SIG-M5 (cell line): ENCODE measurements around the gene CORO7.
"Not testable (repeated sequence)": the region's sequence is repeated elsewhere in the genome, so short reads cannot be mapped to it uniquely, and the experiment has no call there.

ENCODE experiments used
- DNase-seq: peaks from one replicate; lab custom pipeline; 2025; lab: John Stamatoyannopoulos, UW

CORO7 gene

GRCh38 chr16:4338125-4338582, 78.2 kb downstream of the CORO7 start:
- no peak for DNase-seq

GRCh38 chr16:4337540-4338088, 78.8 kb downstream of the CORO7 start:
- no peak for DNase-seq

DNA sequence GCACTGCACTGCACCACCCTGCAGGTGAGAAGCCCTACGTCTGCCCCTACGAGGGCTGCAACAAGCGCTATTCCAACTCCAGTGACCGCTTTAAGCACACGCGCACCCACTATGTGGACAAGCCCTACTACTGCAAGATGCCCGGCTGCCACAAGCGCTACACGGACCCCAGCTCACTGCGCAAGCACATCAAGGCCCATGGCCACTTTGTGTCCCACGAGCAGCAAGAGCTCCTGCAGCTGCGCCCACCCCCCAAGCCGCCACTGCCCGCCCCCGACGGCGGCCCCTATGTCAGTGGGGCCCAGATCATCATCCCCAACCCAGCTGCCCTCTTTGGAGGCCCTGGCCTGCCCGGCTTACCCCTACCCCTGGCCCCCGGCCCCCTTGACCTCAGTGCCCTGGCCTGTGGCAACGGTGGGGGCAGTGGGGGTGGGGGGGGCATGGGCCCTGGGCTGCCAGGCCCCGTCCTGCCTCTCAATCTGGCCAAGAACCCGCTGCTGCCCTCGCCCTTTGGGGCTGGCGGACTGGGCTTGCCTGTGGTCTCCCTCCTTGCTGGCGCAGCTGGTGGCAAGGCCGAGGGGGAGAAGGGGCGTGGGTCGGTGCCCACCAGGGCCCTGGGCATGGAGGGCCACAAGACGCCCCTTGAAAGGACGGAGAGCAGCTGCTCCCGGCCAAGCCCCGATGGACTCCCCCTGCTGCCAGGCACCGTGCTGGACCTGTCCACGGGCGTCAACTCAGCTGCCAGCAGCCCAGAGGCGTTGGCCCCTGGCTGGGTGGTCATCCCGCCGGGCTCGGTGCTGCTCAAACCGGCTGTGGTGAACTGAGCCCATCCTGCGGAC, 79.5 kb downstream of the CORO7 start:
- DNase-seq, result no peak

GRCh38 chr16:4334724-4335495, 81.5 kb downstream of the CORO7 start:
- no peak for DNase-seq

DNA sequence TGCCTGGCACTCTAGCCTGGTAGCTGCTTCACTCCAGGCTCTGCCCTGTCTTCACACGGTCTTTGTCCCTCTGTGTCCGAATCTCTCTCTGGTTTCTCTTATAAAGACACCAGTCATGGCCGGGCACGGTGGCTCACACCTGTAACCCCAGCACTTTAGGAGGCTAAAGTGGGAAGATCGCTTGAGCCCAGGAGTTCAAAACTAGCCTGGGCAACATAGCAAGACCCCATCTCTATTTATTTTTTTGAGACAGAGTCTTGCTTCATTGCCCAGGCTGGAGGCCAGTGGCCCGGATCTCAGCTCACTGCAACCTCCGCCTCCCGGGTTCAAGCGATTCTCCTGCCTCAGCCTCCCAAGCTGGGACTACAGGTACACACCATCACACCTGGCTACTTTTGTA, 82.7 kb downstream of the CORO7 start:
- not testable (repeated sequence) for DNase-seq

GRCh38 chr16:4333308-4333638, 83.1 kb downstream of the CORO7 start:
- DNase-seq, result no peak

DNA sequence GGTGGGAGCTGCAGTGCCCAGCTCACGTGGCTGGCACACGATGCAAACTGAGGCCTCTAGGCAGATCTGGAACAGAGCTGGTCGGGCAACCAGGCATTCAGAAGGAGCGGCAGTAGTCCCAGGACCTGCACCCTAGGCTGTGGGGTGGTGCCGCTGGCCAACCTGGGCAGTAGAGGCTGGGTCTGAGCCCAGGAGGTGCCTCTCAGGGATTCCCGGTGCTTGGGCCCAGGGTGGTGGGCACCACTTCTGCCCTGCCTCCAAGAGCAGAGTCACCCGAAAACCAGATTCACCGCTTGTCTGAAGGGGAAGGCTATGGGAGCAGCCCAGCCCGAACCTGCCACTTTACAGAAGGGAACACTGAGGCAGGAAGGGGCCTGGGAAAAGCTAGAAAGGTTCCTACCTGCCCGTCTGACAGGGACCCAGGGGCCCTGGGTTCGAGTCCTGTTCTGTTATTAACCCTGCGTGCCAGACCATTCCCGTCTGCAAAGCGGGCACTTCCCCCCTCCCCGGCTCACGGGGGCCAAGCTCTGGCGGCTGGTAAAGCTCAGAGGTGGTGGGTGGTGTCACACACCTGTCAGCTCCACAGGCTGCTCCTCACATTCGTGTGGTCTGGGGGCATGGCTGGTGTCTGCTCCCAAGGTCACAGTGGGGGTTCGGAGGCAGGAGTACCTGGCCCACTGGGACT, 83.6 kb downstream of the CORO7 start:
- no peak for DNase-seq

DNA sequence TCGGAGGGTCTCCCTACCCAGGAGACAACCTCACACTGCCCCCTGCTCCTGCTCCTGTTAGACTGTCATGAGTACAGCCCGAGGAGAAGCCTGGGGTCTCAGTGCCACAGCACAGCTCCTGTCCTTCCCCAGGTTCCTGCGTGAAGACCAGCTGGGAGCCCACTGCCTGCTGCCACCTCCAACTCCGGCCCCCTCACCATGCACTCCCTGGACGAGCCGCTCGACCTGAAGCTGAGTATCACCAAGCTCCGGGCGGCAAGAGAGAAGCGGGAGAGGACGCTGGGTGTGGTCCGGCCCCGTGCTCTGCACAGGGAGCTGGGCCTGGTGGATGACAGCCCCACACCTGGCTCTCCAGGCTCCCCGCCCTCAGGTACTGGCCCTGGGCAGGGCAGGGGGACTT, 84.3 kb downstream of the CORO7 start:
- DNase-seq, result no peak

- DNase-seq, result no peak
Observed at GRCh38 chr16:4330277-4330874, 86.0 kb downstream of the CORO7 start.

DNA sequence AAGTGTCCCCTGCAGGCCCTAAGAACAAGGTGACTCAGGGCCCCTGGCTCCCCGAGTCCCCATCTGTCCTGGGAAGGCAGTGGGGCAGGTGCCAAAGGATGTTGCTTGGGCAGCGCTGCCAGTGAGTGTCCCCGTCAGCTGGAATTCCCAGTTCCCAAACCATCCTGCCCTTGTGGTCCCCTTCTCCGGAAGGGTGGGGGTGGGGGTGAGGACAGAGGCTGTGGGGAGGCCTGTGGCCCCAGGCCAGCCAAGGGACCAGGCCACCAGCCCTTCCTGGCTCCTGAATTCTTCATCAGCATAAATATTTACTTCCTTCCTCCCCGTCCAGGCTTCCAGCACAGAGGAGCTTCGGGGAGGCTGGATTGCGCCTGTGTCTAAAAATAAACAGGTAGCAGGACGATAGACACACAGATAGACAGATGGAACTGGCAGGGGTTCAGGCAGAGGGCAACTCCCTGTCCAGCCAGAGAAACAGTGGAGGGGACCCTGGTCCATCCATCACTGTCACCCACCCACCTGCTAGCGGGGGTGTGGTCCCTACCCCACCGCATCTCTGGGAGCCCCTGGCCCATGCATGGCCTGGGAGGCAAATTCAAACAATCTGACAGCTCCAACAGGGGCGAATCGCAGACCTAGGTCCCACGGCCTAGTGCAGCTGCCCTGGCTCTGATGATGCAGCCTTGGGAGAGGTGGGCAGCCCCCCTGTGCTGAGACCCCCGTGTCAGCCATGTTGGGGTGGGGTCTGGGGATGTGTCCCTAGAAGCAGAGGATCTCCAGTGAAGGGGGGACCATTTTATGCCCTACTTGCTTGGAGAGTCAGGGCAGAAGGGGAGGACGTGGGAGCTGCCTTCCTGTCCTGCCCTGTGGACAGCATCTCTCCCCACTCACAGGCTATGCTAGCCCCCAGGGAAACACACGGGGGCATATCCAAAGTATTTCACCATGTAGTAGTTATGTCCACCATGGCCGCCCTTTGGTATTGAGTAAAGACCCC, 87.3 kb downstream of the CORO7 start:
- no peak for DNase-seq

- no peak for DNase-seq
Observed at GRCh38 chr16:4328046-4328781, 88.2 kb downstream of the CORO7 start.

DNA sequence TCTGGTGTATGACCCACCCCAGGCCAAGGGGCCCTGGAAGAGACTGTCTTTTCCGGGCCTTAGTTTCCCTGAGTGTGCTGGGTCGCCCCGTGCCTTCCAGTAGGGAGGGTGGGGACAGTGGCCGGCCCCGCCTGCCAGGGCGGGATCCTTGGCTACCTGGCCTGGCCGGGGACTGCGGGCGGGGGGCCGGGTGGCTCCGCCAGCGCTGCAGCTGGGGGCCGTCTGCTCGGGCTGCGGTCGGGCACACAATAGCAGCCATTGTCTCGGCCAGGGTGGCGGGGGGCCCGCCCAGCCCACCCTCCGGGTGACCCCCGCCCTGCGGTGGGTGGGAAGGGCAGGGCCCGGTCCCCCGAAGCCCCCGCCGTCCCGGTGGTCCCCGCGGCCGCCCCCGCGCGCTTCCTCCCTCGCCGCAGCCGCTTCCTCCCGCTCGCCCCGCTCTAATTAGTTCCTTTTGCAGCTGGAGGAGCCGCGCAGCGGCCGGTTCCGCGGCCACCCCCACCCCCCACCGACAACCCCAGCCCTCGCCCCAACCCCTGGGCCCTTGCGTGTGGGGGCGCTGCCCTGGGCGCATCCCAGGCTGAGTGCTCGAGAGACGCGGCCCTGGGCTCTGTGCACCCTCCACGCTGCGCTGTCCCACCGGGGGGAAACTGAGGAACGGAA, 88.9 kb downstream of the CORO7 start:
- no peak for DNase-seq

- no peak for DNase-seq
Observed at GRCh38 chr16:4325253-4325758, 91.1 kb downstream of the CORO7 start.

GRCh38 chr16:4324492-4325252, 91.7 kb downstream of the CORO7 start:
- no peak for DNase-seq

- no peak for DNase-seq
Observed at GRCh38 chr16:4323845-4324488, 92.4 kb downstream of the CORO7 start.

DNA sequence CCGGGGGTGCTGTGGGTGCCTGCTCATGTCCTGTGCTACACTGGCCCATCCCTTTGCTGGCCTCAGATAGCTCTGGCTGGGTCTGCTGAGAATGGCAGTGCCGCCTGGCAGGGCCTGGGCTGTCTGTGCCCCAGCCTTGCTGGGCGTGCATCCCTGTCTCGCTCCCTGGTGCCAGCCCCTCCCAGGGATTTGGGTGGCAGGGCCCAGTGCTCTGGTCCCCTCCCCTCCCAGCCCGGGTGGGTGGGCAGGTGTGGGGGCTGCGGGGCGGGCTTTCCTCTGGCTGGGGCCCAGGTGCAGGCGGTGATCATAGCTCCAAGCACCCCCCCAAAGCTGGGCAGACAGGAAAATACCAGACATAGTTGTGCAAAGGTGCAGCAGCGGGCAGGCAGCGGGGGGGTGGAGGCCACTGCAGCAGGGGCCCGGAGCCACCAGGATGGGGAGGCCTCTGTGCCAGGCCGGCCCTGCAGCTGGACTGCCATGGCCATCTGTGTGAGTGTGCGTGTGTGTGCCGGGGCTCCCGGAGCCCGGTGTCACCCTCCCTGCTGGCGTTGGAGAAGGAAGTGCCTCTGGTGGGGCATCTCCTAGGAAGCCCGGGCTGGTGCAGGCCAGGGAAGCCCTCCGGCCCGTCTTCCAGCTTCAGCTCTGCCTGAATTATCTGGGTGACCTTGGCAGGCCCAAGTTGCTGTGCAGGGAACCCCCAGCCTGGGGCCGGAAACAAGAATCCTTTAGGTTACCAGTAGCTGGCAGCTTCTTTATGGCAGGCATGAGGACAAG, 93.1 kb downstream of the CORO7 start:
- no peak for DNase-seq
